Hepatocyte (in vitro differentiated cells): ENCODE results near the gene ESR1. TPM values are rescaled to one million over a fixed set of nuclear protein-coding genes. Genes with fewer than 3 reads are reported as not detected.

ENCODE experiments used
- DNase-seq: peaks from one replicate; pipeline ENCODE4 v3.0.0-alpha.2; 2016; ENCODE audit warnings: low spot score
- H2AFZ ChIP-seq: fragments of 200-600 bp; sonication (generic); 2 replicates; pipeline ENCODE4 v1.6.0; 2016; ENCODE audit warnings: antibody characterized with exemption, mild to moderate bottlenecking
- H3K27ac ChIP-seq: fragments of 200-600 bp; sonication (generic); 2 replicates; pipeline ENCODE4 v1.5.1; 2016; ENCODE audit warnings: mild to moderate bottlenecking
- H3K27me3 ChIP-seq: fragments of 200-600 bp; sonication (generic); 2 replicates; pipeline ENCODE4 v1.6.1; 2016
- H3K36me3 ChIP-seq: fragments of 200-600 bp; sonication (generic); replicated peaks from 2 replicates; pipeline ENCODE4 v1.5.1; 2016; ENCODE audit warnings: low read depth; ENCODE audit not compliant: insufficient read depth
- H3K4me1 ChIP-seq: fragments of 200-600 bp; sonication (generic); 2 replicates; pipeline ENCODE4 v1.5.1; 2016; ENCODE audit warnings: mild to moderate bottlenecking, moderate library complexity; ENCODE audit not compliant: insufficient read depth
- H3K4me2 ChIP-seq: fragments of 200-600 bp; sonication (generic); 2 replicates; pipeline ENCODE4 v1.6.0; 2016
- H3K4me3 ChIP-seq: fragments of 200-600 bp; sonication (generic); 2 replicates; pipeline ENCODE4 v1.5.1; 2016; ENCODE audit warnings: mild to moderate bottlenecking
- H3K79me2 ChIP-seq: fragments of 200-600 bp; sonication (generic); 2 replicates; pipeline ENCODE4 v1.6.0; 2017; ENCODE audit warnings: mild to moderate bottlenecking
- H3K9me2 ChIP-seq: fragments of 200-600 bp; sonication (generic); replicated peaks from 2 replicates; pipeline ENCODE4 v1.6.0; 2017; ENCODE audit warnings: mild to moderate bottlenecking; ENCODE audit not compliant: insufficient read depth
- H3K9me3 ChIP-seq: fragments of 200-600 bp; sonication (generic); 2 replicates; pipeline ENCODE4 v1.5.1; 2016; ENCODE audit warnings: low read depth, mild to moderate bottlenecking
- H4K20me1 ChIP-seq: fragments of 200-600 bp; sonication (generic); 2 replicates; pipeline ENCODE4 v1.6.0; 2016; ENCODE audit warnings: mild to moderate bottlenecking; ENCODE audit not compliant: insufficient read depth, poor library complexity, severe bottlenecking
- EZH2 ChIP-seq: fragments of 200-600 bp; sonication (generic); IDR thresholded peaks from 2 replicates; pipeline ENCODE4 v1.6.1; 2016; ENCODE audit warnings: antibody characterized with exemption, mild to moderate bottlenecking, borderline replicate concordance
- EZH2phosphoT487 ChIP-seq: fragments of 200-600 bp; sonication (generic); IDR thresholded peaks from one replicate; pipeline ENCODE4 v1.6.1; 2018; ENCODE audit warnings: antibody characterized with exemption, mild to moderate bottlenecking, low read depth, moderate library complexity; ENCODE audit not compliant: unreplicated experiment, severe bottlenecking
- WGBS: methylation state at CpG from one replicate; pipeline ENCODE4 v1.1.6; 2016; ENCODE audit warnings: low lambda C conversion rate; ENCODE audit errors: missing lambda C conversion rate; 5-methylcytosine and 5-hydroxymethylcytosine counted together
- polyA plus RNA-seq: library from polyadenylated mRNA; unstranded; fragments of >200 nt; fragmentation: Nextera tagmentation; extraction: Ambion mirVana; gene quantifications from 2 replicates; pipeline ENCODE4 v1.2.1, GENCODE V29; 2016
- total RNA-seq: library from RNA; depleted of rRNA; stranded (reverse); fragments of >200 nt; gene quantifications from 2 replicates; pipeline ENCODE4 v1.2.3, GENCODE V29; 2014
- TF ChIP-seq, protein P1 (sequence below): fragments of 200-600 bp; sonication (generic); IDR thresholded peaks from 2 replicates; pipeline ENCODE4 v1.5.1; 2016; ENCODE audit warnings: antibody characterized with exemption, mild to moderate bottlenecking; ENCODE audit not compliant: poor library complexity

The ESR1 gene
- total and polyA plus RNA-seq, 2 experiments from 2014 or later = 0.07 TPM; not detected in 1

- H3K27me3 ChIP-seq = no peaks in the 10 kb centered on the region
- DNase-seq = no peak
- no peaks in the 10 kb centered on the region for H3K79me2 ChIP-seq
- H3K27ac ChIP-seq = no peak overlapping the region
- H3K4me3 ChIP-seq = no peak overlapping the region
- H3K4me2 ChIP-seq = no peak overlapping the region
- no peak for TF ChIP-seq EZH2phosphoT487
- TF ChIP-seq, protein P1, sequence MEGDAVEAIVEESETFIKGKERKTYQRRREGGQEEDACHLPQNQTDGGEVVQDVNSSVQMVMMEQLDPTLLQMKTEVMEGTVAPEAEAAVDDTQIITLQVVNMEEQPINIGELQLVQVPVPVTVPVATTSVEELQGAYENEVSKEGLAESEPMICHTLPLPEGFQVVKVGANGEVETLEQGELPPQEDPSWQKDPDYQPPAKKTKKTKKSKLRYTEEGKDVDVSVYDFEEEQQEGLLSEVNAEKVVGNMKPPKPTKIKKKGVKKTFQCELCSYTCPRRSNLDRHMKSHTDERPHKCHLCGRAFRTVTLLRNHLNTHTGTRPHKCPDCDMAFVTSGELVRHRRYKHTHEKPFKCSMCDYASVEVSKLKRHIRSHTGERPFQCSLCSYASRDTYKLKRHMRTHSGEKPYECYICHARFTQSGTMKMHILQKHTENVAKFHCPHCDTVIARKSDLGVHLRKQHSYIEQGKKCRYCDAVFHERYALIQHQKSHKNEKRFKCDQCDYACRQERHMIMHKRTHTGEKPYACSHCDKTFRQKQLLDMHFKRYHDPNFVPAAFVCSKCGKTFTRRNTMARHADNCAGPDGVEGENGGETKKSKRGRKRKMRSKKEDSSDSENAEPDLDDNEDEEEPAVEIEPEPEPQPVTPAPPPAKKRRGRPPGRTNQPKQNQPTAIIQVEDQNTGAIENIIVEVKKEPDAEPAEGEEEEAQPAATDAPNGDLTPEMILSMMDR = no peak
- no peak for TF ChIP-seq EZH2
- no peaks in the 10 kb centered on the region for H3K36me3 ChIP-seq
- no peaks in the 10 kb centered on the region for H3K9me2 ChIP-seq
- 87% methylated on average over 3 of the region's 3 CpGs for WGBS
- no peaks in the 10 kb centered on the region for H3K9me3 ChIP-seq
- H4K20me1 ChIP-seq = no peaks in the 10 kb centered on the region
- no peak overlapping the region for H2AFZ ChIP-seq
- H3K4me1 ChIP-seq = no peaks in the 10 kb centered on the region
Observed at GRCh38 chr6:151916075-151916474, 108.6 kb downstream of the ESR1 start.

- Histone ChIP-seq H3K9me2 (no peaks in the 10 kb centered on the region), H3K4me1 (no peaks in the 10 kb centered on the region), H4K20me1 (no peaks in the 10 kb centered on the region), H3K4me3 (no peak overlapping the region), H3K27ac (no peak overlapping the region), H2AFZ (no peak overlapping the region), H3K27me3 (no peaks in the 10 kb centered on the region), H3K79me2 (no peaks in the 10 kb centered on the region), H3K36me3 (no peaks in the 10 kb centered on the region), H3K9me3 (no peaks in the 10 kb centered on the region), H3K4me2 (no peak overlapping the region)
- 88% methylated on average over 3 of the region's 3 CpGs for WGBS
- DNase-seq = no peak
- TF ChIP-seq EZH2 (no peak), EZH2phosphoT487 (no peak)
- TF ChIP-seq, protein P1 = no peak
Observed at GRCh38 chr6:151916680-151917164, 109.2 kb downstream of the ESR1 start.

- no peak for DNase-seq
- no peak overlapping the region for H3K4me3 ChIP-seq
- TF ChIP-seq, protein P1 = no peak
- no peak for TF ChIP-seq EZH2
- TF ChIP-seq EZH2phosphoT487 = no peak
- H3K27ac ChIP-seq = no peak overlapping the region
- no peaks in the 10 kb centered on the region for H4K20me1 ChIP-seq
- H3K4me1 ChIP-seq = no peaks in the 10 kb centered on the region
- no peaks in the 10 kb centered on the region for H3K9me2 ChIP-seq
- H2AFZ ChIP-seq = no peak overlapping the region
- WGBS = 90% methylated on average over 6 of the region's 6 CpGs
- no peaks in the 10 kb centered on the region for H3K79me2 ChIP-seq
- H3K9me3 ChIP-seq = no peaks in the 10 kb centered on the region
- H3K27me3 ChIP-seq = no peaks in the 10 kb centered on the region
- no peak overlapping the region for H3K4me2 ChIP-seq
- H3K36me3 ChIP-seq = no peaks in the 10 kb centered on the region
Observed at GRCh38 chr6:151917531-151918329, 110.2 kb downstream of the ESR1 start.
